Ishikawa (cell line): ENCODE data around the gene PJVK.

Experiments
- CEBPB ChIP-seq: IDR thresholded peaks from 2 replicates; pipeline ENCODE4 v1.6.1; 2012
- CREB1 ChIP-seq: IDR thresholded peaks from 2 replicates; pipeline ENCODE4 v1.6.1; 2012; ENCODE audit warnings: low read depth
- EGR1 ChIP-seq: IDR thresholded peaks from 2 replicates; pipeline ENCODE4 v1.6.1; 2012
- EP300 ChIP-seq: IDR thresholded peaks from 2 replicates; pipeline ENCODE4 v1.6.1; 2012; ENCODE audit warnings: borderline replicate concordance
- FOXM1 ChIP-seq: IDR thresholded peaks from 2 replicates; pipeline ENCODE4 v1.6.1; 2012; ENCODE audit warnings: low read depth, borderline replicate concordance
- MAX ChIP-seq: IDR thresholded peaks from 2 replicates; pipeline ENCODE4 v1.6.1; 2012
- NFIC ChIP-seq: IDR thresholded peaks from 2 replicates; pipeline ENCODE4 v1.6.1; 2012
- RAD21 ChIP-seq: IDR thresholded peaks from 2 replicates; pipeline ENCODE4 v1.6.1; 2012; ENCODE audit warnings: low read depth
- REST ChIP-seq: IDR thresholded peaks from 2 replicates; pipeline ENCODE4 v1.6.1; 2012; ENCODE audit warnings: low read depth, mild to moderate bottlenecking
- TAF1 ChIP-seq: IDR thresholded peaks from 2 replicates; pipeline ENCODE4 v1.6.1; 2012; ENCODE audit warnings: low read depth, mild to moderate bottlenecking
- TCF12 ChIP-seq: IDR thresholded peaks from 2 replicates; pipeline ENCODE4 v1.6.1; 2012; ENCODE audit warnings: low read depth
- TEAD4 ChIP-seq: IDR thresholded peaks from 2 replicates; pipeline ENCODE4 v1.6.1; 2012
- USF1 ChIP-seq: IDR thresholded peaks from 2 replicates; pipeline ENCODE4 v1.6.1; 2012
- YY1 ChIP-seq: IDR thresholded peaks from 2 replicates; pipeline ENCODE4 v1.6.1; 2012; ENCODE audit warnings: low read depth
- ZBTB7A ChIP-seq: IDR thresholded peaks from 2 replicates; pipeline ENCODE4 v1.6.1; 2012; ENCODE audit warnings: low read depth

PJVK gene

GRCh38 chr2:178474560-178474959 lies 23.4 kb downstream of the PJVK start:
- no peak for TF ChIP-seq USF1
- TF ChIP-seq TEAD4 = no peak
- no peak for TF ChIP-seq MAX
- TF ChIP-seq RAD21 = no peak
- no peak for TF ChIP-seq YY1
- no peak for TF ChIP-seq TCF12
- TF ChIP-seq NFIC = no peak
- TF ChIP-seq FOXM1 = no peak
- TF ChIP-seq CREB1 = no peak
- TF ChIP-seq REST = no peak

- TF ChIP-seq YY1 (no peak), TCF12 (no peak), CREB1 (no peak), REST (no peak), RAD21 (no peak), CEBPB (no peak), EGR1 (no peak), ZBTB7A (no peak), TAF1 (no peak), TEAD4 (no peak), EP300 (no peak), MAX (no peak), NFIC (no peak), USF1 (no peak), FOXM1 (no peak)
Observed at GRCh38 chr2:178476477-178476876, 25.3 kb downstream of the PJVK start.

GRCh38 chr2:178477443-178478129 lies 26.4 kb downstream of the PJVK start:
- no peak for TF ChIP-seq REST

GRCh38 chr2:178478130-178478438 lies 26.9 kb downstream of the PJVK start:
- TF ChIP-seq TEAD4 (no peak), TAF1 (no peak), ZBTB7A (no peak), CREB1 (no peak), MAX (no peak), REST (no peak), CEBPB (no peak), YY1 (no peak), TCF12 (no peak), RAD21 (no peak), EGR1 (no peak), FOXM1 (no peak), NFIC (no peak), EP300 (no peak), USF1 (no peak)
